Epithelial cell of prostate (primary cell): ENCODE data around the gene ANKRD18A.
"Not testable (repeated sequence)": the region's sequence is repeated elsewhere in the genome, so short reads cannot be mapped to it uniquely, and the experiment has no call there.

Experiments used
- DNase-seq: peaks from one replicate; pipeline ENCODE4 v3.0.0-alpha.2; 2011; ENCODE audit warnings: low read depth, low spot score
- H3K27ac ChIP-seq: fragments of 450-650 bp; 2 replicates; pipeline ENCODE4 v1.5.1; 2017; ENCODE audit warnings: mild to moderate bottlenecking

Gene ANKRD18A

GRCh38 chr9:38553019-38553418 is 67.4 kb downstream of the ANKRD18A start:
- DNase-seq, H3K27ac ChIP-seq: not testable (repeated sequence)

- H3K27ac ChIP-seq, DNase-seq: not testable (repeated sequence)
Observed at GRCh38 chr9:38546497-38547163, 73.8 kb downstream of the ANKRD18A start.

- not testable (repeated sequence) for H3K27ac ChIP-seq, DNase-seq
Observed at GRCh38 chr9:38540535-38540934, 79.9 kb downstream of the ANKRD18A start.

GRCh38 chr9:38529317-38529716 is 91.1 kb downstream of the ANKRD18A start:
- no peak for DNase-seq
- H3K27ac ChIP-seq: no peak overlapping the region

DNA sequence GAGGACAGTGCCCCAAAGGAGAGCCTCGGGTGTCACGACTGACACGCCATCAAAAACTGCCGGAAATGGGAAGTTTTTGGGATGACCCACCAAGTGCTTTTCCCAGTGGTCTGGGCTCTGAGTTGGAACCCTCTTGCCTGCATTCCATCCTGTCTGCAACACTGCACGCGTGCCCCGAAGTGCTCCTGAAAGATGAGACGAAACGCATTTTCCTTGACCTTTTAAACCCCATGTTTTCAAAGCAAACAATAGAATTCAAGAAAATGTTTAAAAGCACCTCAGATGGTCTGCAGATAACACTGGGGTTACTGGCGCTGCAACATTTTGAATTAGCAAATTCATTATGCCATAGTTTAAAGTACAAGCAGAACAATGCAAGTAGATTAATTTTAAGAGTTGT is 92.9 kb downstream of the ANKRD18A start:
- no peak overlapping the region for H3K27ac ChIP-seq
- no peak for DNase-seq

DNA sequence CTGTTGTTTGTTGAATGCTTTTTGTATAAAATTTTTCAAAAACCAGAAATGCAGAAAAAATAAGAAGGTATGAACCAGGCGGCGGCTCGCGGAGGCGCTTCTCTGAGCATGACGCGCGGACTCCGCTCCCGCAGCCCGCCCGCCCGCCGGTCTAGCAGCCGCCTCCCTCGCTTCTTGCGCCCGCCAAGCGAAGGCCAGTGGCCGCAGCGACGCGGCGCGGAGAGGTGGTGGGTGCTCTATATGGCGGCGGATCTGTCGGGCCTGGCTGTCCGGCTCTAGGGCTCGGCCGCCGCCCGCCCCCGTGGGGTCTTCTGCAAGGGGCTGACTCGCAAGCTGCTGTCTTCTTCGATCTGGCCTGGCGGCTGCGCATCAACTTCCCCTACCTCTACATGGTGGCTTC is 93.8 kb downstream of the ANKRD18A start:
- DNase-seq: no peak
- H3K27ac ChIP-seq: no peak overlapping the region

GRCh38 chr9:38523121-38523520 is 97.3 kb downstream of the ANKRD18A start:
- no peak for DNase-seq

GRCh38 chr9:38521762-38522161 is 98.6 kb downstream of the ANKRD18A start:
- DNase-seq: no peak
- no peak overlapping the region for H3K27ac ChIP-seq

More at GRCh38 chr9:38523121-38523520, 97.3 kb downstream of the ANKRD18A start:
- H3K27ac ChIP-seq: no peak overlapping the region
